AG09309 (cell line): ENCODE measurements around the gene EREG.

Experiments
- DNase-seq: peaks from one replicate; pipeline ENCODE4 v3.0.0-alpha.2; 2010; ENCODE audit warnings: low read depth
- H3K4me3 ChIP-seq: 2 replicates; pipeline ENCODE4 v1.5.1; 2011; ENCODE audit warnings: mild to moderate bottlenecking, low read depth, low read length, moderate library complexity; ENCODE audit not compliant: control insufficient read depth
- CTCF ChIP-seq: IDR thresholded peaks from 2 replicates; pipeline ENCODE4 v1.5.1; 2011; ENCODE audit warnings: mild to moderate bottlenecking, low read depth, low read length, inconsistent platforms; ENCODE audit not compliant: insufficient read depth, control insufficient read depth; ENCODE audit errors: missing control alignments

EREG gene

GRCh38 chr4:74402692-74403456 lies 37.9 kb downstream of the EREG start:
- DNase-seq: no peak
- no peak for TF ChIP-seq CTCF
- H3K4me3 ChIP-seq: no peak overlapping the region

DNA sequence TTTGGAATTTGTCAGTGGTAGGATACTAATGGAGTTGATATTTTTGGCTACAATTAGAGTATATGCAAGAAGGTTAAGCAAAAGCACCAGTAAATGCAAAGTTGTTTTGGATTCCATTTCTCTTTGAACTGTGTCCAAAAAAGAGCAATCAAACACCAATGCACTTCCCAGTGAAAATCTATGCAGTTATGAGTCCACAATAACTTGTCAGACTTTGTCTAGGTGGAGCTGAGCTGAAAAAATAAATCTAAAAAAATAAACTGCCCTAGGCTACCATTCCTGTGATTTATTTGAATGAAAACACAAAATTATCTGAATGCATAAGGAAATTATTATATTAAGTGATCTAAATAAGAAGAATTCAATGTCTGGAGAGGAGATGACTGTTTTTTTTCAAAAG lies 42.9 kb downstream of the EREG start:
- DNase-seq: no peak
- no peak overlapping the region for H3K4me3 ChIP-seq
- no peak for TF ChIP-seq CTCF

DNA sequence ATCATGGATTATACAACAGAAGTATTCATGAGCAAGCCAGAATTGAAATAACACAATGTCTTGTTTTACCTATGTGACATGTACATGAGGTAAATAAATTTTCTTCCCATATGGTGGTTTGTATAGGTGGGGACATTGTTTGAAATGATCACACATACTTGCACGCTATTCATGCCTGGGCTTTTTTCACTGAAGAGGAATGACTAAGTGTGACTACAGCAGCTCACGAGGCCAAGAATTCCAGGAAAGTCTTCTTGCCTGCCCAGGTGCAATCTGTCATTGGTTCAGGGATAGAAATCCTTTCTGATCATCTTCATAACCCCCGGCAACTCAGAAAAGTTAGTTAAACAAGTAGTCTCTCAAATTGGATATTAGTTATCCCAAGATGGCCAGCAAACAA lies 43.7 kb downstream of the EREG start:
- no peak for TF ChIP-seq CTCF
- no peak for DNase-seq
- no peak overlapping the region for H3K4me3 ChIP-seq

DNA sequence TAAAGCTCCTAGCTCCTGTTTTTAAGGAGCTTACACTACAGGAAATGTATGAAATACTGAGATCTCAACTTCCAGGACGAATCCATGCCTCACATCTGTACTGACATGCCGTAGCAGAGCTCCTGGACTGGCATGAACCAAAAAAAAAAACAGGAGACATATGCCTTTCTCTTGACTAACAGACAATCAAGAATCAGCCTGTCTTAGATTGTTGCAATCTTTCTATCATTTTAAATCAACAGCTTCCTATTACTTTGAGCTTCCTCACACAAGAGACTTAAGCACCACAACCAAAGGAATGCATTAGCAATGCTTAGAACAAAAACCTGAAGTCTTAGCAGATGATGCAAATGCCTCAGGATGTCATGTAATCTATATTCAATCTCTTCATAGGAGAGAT lies 45.3 kb downstream of the EREG start:
- no peak overlapping the region for H3K4me3 ChIP-seq
- no peak for DNase-seq
- TF ChIP-seq CTCF: no peak

DNA sequence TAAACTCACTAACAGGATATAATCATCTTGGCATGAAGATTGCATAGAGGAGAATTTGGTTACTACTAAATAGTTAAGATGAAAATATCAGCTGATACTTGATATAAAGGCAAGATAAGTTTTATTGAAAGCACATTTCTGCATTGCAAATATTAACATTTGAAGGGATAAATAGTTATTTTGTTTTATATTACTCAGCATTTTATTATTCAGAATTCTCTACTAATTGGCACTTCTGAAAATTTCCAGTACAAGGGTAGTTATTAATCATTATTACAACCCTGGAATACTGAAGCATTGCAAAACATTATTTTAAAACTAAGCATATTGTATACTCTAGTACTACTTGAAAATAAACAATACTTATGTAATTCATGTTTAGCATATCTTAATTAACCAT lies 47.3 kb downstream of the EREG start:
- no peak overlapping the region for H3K4me3 ChIP-seq
- TF ChIP-seq CTCF: no peak
- DNase-seq: no peak

GRCh38 chr4:74413265-74413664 lies 48.3 kb downstream of the EREG start:
- H3K4me3 ChIP-seq: no peak overlapping the region
- no peak for DNase-seq
- no peak for TF ChIP-seq CTCF
